Breast epithelium (tissue), 4 donors: ENCODE data around the gene USP32. TPM values are rescaled to one million over a fixed set of nuclear protein-coding genes. Genes with fewer than 3 reads are reported as not detected.
A peak's percentile ranks its signal among the peaks of the same experiment; 100 is the strongest.

ENCODE experiments used
- DNase-seq, 2 donors: peaks; one replicate each; pipeline ENCODE4 v3.0.0-alpha.2; 2019; ENCODE audit warnings: low spot score in 2 of 2
- H3K27ac ChIP-seq, 2 donors: fragments of 200-600 bp; sonication (generic) in 1 of 2; one replicate each; pipeline ENCODE4 v1.5.1; 2016 to 2019; ENCODE audit warnings: mild to moderate bottlenecking in 1 of 2
- H3K27me3 ChIP-seq, 2 donors: fragments of 200-600 bp; sonication (generic) in 1 of 2; one replicate each; pipeline versions ENCODE4 v1.5.1 to v1.6.0; 2017 to 2019; ENCODE audit warnings: control low read depth in 1 of 2, mild to moderate bottlenecking in 1 of 2
- H3K36me3 ChIP-seq: fragments of 200-600 bp; one replicate; pipeline ENCODE4 v1.5.1; 2019
- H3K4me1 ChIP-seq, 2 donors: fragments of 200-600 bp; sonication (generic); one replicate each; pipeline ENCODE4 v1.5.1; 2016 to 2019; ENCODE audit warnings: control low read depth in 1 of 2
- H3K4me3 ChIP-seq, 3 donors: fragments of 200-600 bp; sonication (generic); 1 replicate in 2 of 3; 2 replicates in 1 of 3; pipeline ENCODE4 v1.5.1; 2016 to 2019; ENCODE audit warnings: mild to moderate bottlenecking in 3 of 3, moderate library complexity in 2 of 3
- H3K9me3 ChIP-seq, 2 donors: fragments of 200-600 bp; sonication (generic) in 1 of 2; one replicate each; pipeline ENCODE4 v1.5.1; 2016 to 2019; ENCODE audit warnings: control low read depth in 1 of 2
- CTCF ChIP-seq, 3 donors: fragments of 450-650 bp; IDR thresholded peaks; one replicate each; pipeline ENCODE4 v1.5.1; 2016 to 2017; ENCODE audit warnings: antibody characterized with exemption in 3 of 3, mild to moderate bottlenecking in 3 of 3, moderate library complexity in 3 of 3
- POLR2A ChIP-seq: fragments of 450-650 bp; IDR thresholded peaks from one replicate; pipeline ENCODE4 v1.6.1; 2016; ENCODE audit warnings: antibody characterized with exemption, mild to moderate bottlenecking, moderate library complexity
- POLR2AphosphoS5 ChIP-seq, 3 donors: sonication (generic); formaldehyde crosslinking; IDR thresholded peaks; one replicate each; pipeline ENCODE4 v1.6.1; 2017; ENCODE audit warnings: antibody characterized with exemption in 3 of 3
- intact Hi-C: fragments of 100-400 bp; cut with DNase I; formaldehyde crosslinking; loops from one replicate; pipeline ENCODE4 v1.15.1; 2023; ENCODE audit warnings: low total_unique reads
- total RNA-seq, 3 donors: library from RNA; depleted of rRNA; stranded (reverse); fragments of >200 nt; gene quantifications; one replicate each; pipeline ENCODE4 v1.1.0, GENCODE V29; 2016

USP32 gene
- total RNA-seq, 3 donors from 2014 or later: 66.2 to 95.1 (median 69.1) TPM

- no peaks in the 10 kb centered on the region for H3K27me3 ChIP-seq
- H3K4me1 ChIP-seq: no peaks in the 10 kb centered on the region
Observed at GRCh38 chr17:60314423-60314822, 77.5 kb downstream of the USP32 start.

GRCh38 chr17:60311936-60312335 is 80.0 kb downstream of the USP32 start:
- TF ChIP-seq POLR2AphosphoS5 (IDR thresholded peaks at IDR 0.05): no peak
- TF ChIP-seq POLR2A: no peak
- no peak for TF ChIP-seq CTCF (IDR thresholded peaks at IDR 0.05)
- Histone ChIP-seq H3K9me3 (no peaks in the 10 kb centered on the region), H3K4me3 (no peak overlapping the region), H3K4me1 (no peaks in the 10 kb centered on the region), H3K36me3 (no peaks in the 10 kb centered on the region), H3K27ac (peak overlapping the region in 1 of 2 donors; percentile 19), H3K27me3 (no peaks in the 10 kb centered on the region)
- intact Hi-C loops: no loop called here
- DNase-seq: no peak

More at GRCh38 chr17:60314423-60314822, 77.5 kb downstream of the USP32 start:
- Histone ChIP-seq H3K36me3 (no peaks in the 10 kb centered on the region), H3K27ac (no peak overlapping the region), H3K9me3 (no peaks in the 10 kb centered on the region), H3K4me3 (no peak overlapping the region)
- intact Hi-C loops: no loop called here
- no peak for DNase-seq
- no peak for TF ChIP-seq POLR2A
- TF ChIP-seq CTCF (IDR thresholded peaks at IDR 0.05): no peak
- TF ChIP-seq POLR2AphosphoS5 (IDR thresholded peaks at IDR 0.05): no peak

GRCh38 chr17:60311186-60311585 is 80.7 kb downstream of the USP32 start:
- TF ChIP-seq POLR2A (no peak), CTCF (IDR thresholded peaks at IDR 0.05) (no peak), POLR2AphosphoS5 (IDR thresholded peaks at IDR 0.05) (no peak)
- Histone ChIP-seq H3K4me3 (no peak overlapping the region), H3K4me1 (no peaks in the 10 kb centered on the region), H3K27ac (peak overlapping the region in 1 of 2 donors; percentile 19), H3K9me3 (no peaks in the 10 kb centered on the region), H3K27me3 (no peaks in the 10 kb centered on the region), H3K36me3 (no peaks in the 10 kb centered on the region)
- no peak for DNase-seq
- intact Hi-C loops: no loop called here

- no peak overlapping the region for H3K4me3 ChIP-seq
- no peak for DNase-seq
- TF ChIP-seq CTCF (IDR thresholded peaks at IDR 0.05) (no peak), POLR2AphosphoS5 (IDR thresholded peaks at IDR 0.05) (no peak), POLR2A (no peak)
- H3K9me3 ChIP-seq: no peaks in the 10 kb centered on the region
- H3K4me1 ChIP-seq: no peaks in the 10 kb centered on the region
- H3K27ac ChIP-seq: no peak overlapping the region
- no peaks in the 10 kb centered on the region for H3K27me3 ChIP-seq
- H3K36me3 ChIP-seq: no peaks in the 10 kb centered on the region
- intact Hi-C loops: no loop called here
Observed at GRCh38 chr17:60305141-60305540, 86.8 kb downstream of the USP32 start.

- Histone ChIP-seq H3K4me1 (no peaks in the 10 kb centered on the region), H3K4me3 (no peak overlapping the region), H3K27ac (no peak overlapping the region), H3K9me3 (no peaks in the 10 kb centered on the region), H3K27me3 (no peaks in the 10 kb centered on the region), H3K36me3 (no peaks in the 10 kb centered on the region)
- intact Hi-C loops: no loop called here
- TF ChIP-seq POLR2A (no peak), POLR2AphosphoS5 (IDR thresholded peaks at IDR 0.05) (no peak), CTCF (IDR thresholded peaks at IDR 0.05) (no peak)
- DNase-seq: no peak
Observed at GRCh38 chr17:60304502-60304901, 87.4 kb downstream of the USP32 start.
